Loucy (cell line): ENCODE results near the gene RSPO4.

Experiments used
- CTCF ChIP-seq: fragments of 200-600 bp; sonication (generic); conservative IDR thresholded peaks from 2 replicates; pipeline ENCODE4 v1.5.1; 2014; ENCODE audit warnings: mild to moderate bottlenecking, antibody characterized with exemption, low read length
- EZH2phosphoT487 ChIP-seq: fragments of 200-600 bp; IDR thresholded peaks from 2 replicates; pipeline ENCODE4 v1.6.1; 2018; ENCODE audit warnings: antibody characterized with exemption, mild to moderate bottlenecking, moderate library complexity, borderline replicate concordance

- peak; percentile 50 for TF ChIP-seq CTCF
- no peak for TF ChIP-seq EZH2phosphoT487
These were observed 48.4 kb downstream of the RSPO4 start for GRCh38 chr20:953742-954141.
